ENCODE measurements around the gene UBAC1.

Gene UBAC1

GRCh38 chr9:135907006-135907430 lies 54.2 kb downstream of the UBAC1 start:
- no peak for TF ChIP-seq CTCF (IDR thresholded peaks at IDR 0.05; ENCODE audit: low read depth, low read length)
- peak; percentile 15 for TF ChIP-seq POLR2A (IDR thresholded peaks at IDR 0.05; ENCODE audit: extremely low read depth, insufficient read length)
- TF ChIP-seq MAX (IDR thresholded peaks at IDR 0.05; ENCODE audit: low read depth, low read length): peak; percentile 63
- peak; percentile 59; the same call in 1 of the 2 replicates for TF ChIP-seq MYC (IDR thresholded peaks at IDR 0.05; ENCODE audit: low read depth, low read length)
- no peak overlapping the region for H3K4me3 ChIP-seq (ENCODE audit: low read depth, low read length)
- peak; percentile 61 for DNase-seq (ENCODE audit: low read depth)

GRCh38 chr9:135906291-135907005 lies 54.7 kb downstream of the UBAC1 start:
- DNase-seq (ENCODE audit: low read depth): peak; percentile 49
- H3K4me3 ChIP-seq (ENCODE audit: low read depth, low read length): peak overlapping the region; percentile 64
- TF ChIP-seq CTCF (IDR thresholded peaks at IDR 0.05; ENCODE audit: low read depth, low read length) (no peak), MYC (IDR thresholded peaks at IDR 0.05; ENCODE audit: low read depth, low read length) (no peak), MAX (IDR thresholded peaks at IDR 0.05; ENCODE audit: low read depth, low read length) (no peak), POLR2A (IDR thresholded peaks at IDR 0.05; ENCODE audit: extremely low read depth, insufficient read length) (no peak)

GRCh38 chr9:135905380-135906258 lies 55.6 kb downstream of the UBAC1 start:
- TF ChIP-seq MYC (IDR thresholded peaks at IDR 0.05; ENCODE audit: low read depth, low read length): no peak
- TF ChIP-seq MAX (IDR thresholded peaks at IDR 0.05; ENCODE audit: low read depth, low read length): no peak
- TF ChIP-seq POLR2A (IDR thresholded peaks at IDR 0.05; ENCODE audit: extremely low read depth, insufficient read length): no peak
- no peak for TF ChIP-seq CTCF (IDR thresholded peaks at IDR 0.05; ENCODE audit: low read depth, low read length)
- peak; percentile 45 for DNase-seq (ENCODE audit: low read depth)
- H3K4me3 ChIP-seq (ENCODE audit: low read depth, low read length): peak overlapping the region; percentile 64

- TF ChIP-seq POLR2A (IDR thresholded peaks at IDR 0.05; ENCODE audit: extremely low read depth, insufficient read length): no peak
- no peak for TF ChIP-seq MYC (IDR thresholded peaks at IDR 0.05; ENCODE audit: low read depth, low read length)
- TF ChIP-seq MAX (IDR thresholded peaks at IDR 0.05; ENCODE audit: low read depth, low read length): no peak
- no peak for TF ChIP-seq CTCF (IDR thresholded peaks at IDR 0.05; ENCODE audit: low read depth, low read length)
- DNase-seq (ENCODE audit: low read depth): no peak
- no peak overlapping the region for H3K4me3 ChIP-seq (ENCODE audit: low read depth, low read length)
Observed at GRCh38 chr9:135903786-135904520, 57.2 kb downstream of the UBAC1 start.

GRCh38 chr9:135903358-135903656 lies 57.9 kb downstream of the UBAC1 start:
- H3K4me3 ChIP-seq (ENCODE audit: low read depth, low read length): no peak overlapping the region
- TF ChIP-seq CTCF (IDR thresholded peaks at IDR 0.05; ENCODE audit: low read depth, low read length): no peak
- TF ChIP-seq POLR2A (IDR thresholded peaks at IDR 0.05; ENCODE audit: extremely low read depth, insufficient read length): no peak
- no peak for TF ChIP-seq MYC (IDR thresholded peaks at IDR 0.05; ENCODE audit: low read depth, low read length)
- no peak for TF ChIP-seq MAX (IDR thresholded peaks at IDR 0.05; ENCODE audit: low read depth, low read length)
- no peak for DNase-seq (ENCODE audit: low read depth)
